ENCODE measurements around the gene ZNF79. TPM values are rescaled to one million over a fixed set of nuclear protein-coding genes. Genes with fewer than 3 reads are reported as not detected.

The ZNF79 gene
- total RNA-seq, 1 donor: 12.5 TPM

- no peak overlapping the region for H3K4me3 ChIP-seq (ENCODE audit: low read depth, low read length)
- peak; percentile 25 for DNase-seq (ENCODE audit: low read depth)
- no peak for TF ChIP-seq CTCF (IDR thresholded peaks at IDR 0.05; ENCODE audit: insufficient read depth, low read depth, low read length)
Observed at GRCh38 chr9:127447416-127448111, 23.4 kb downstream of the ZNF79 start.

GRCh38 chr9:127448112-127448805, 24.1 kb downstream of the ZNF79 start:
- no peak for TF ChIP-seq CTCF (IDR thresholded peaks at IDR 0.05; ENCODE audit: insufficient read depth, low read depth, low read length)
- peak overlapping the region; percentile 88 for H3K4me3 ChIP-seq (ENCODE audit: low read depth, low read length)
- DNase-seq (ENCODE audit: low read depth): peak; percentile 20

- no peak for TF ChIP-seq CTCF (IDR thresholded peaks at IDR 0.05; ENCODE audit: insufficient read depth, low read depth, low read length)
- H3K4me3 ChIP-seq (ENCODE audit: low read depth, low read length): peak overlapping the region; percentile 88
- DNase-seq (ENCODE audit: low read depth): no peak
Observed at GRCh38 chr9:127449332-127449966, 25.3 kb downstream of the ZNF79 start.

- DNase-seq (ENCODE audit: low read depth): peak; percentile 86
- TF ChIP-seq CTCF (IDR thresholded peaks at IDR 0.05; ENCODE audit: insufficient read depth, low read depth, low read length): no peak
- peak overlapping the region; percentile 88 for H3K4me3 ChIP-seq (ENCODE audit: low read depth, low read length)
Observed at GRCh38 chr9:127450243-127450760, 26.1 kb downstream of the ZNF79 start.

- TF ChIP-seq CTCF (IDR thresholded peaks at IDR 0.05; ENCODE audit: insufficient read depth, low read depth, low read length): no peak
- H3K4me3 ChIP-seq (ENCODE audit: low read depth, low read length): peak within 1 kb of the TSS; percentile 88
- peak; percentile 96 for DNase-seq (ENCODE audit: low read depth)
Observed at GRCh38 chr9:127450830-127451607, 26.8 kb downstream of the ZNF79 start, which contains the start of the genes LRSAM1 and RPL12. Gene LRSAM1 (plus strand): TSS chr9:127451510. CDS start chr9:127454528, 3,018 bp downstream. Gene RPL12 (minus strand): TSS chr9:127451406. CDS start chr9:127451317, 89 bp downstream.

- H3K4me3 ChIP-seq (ENCODE audit: low read depth, low read length): peak overlapping the region; percentile 88
- no peak for TF ChIP-seq CTCF (IDR thresholded peaks at IDR 0.05; ENCODE audit: insufficient read depth, low read depth, low read length)
- DNase-seq (ENCODE audit: low read depth): no peak
Observed at GRCh38 chr9:127451608-127451857, 27.4 kb downstream of the ZNF79 start.

Data from fibroblast of villous mesenchyme (primary cell).